Neural cell (in vitro differentiated cells): Measurements from ENCODE around the gene RELT.

Experiments used
- CTCF ChIP-seq: fragments of 450-650 bp; IDR thresholded peaks from 2 replicates; pipeline ENCODE4 v1.5.1; 2014; ENCODE audit warnings: antibody characterized with exemption, mild to moderate bottlenecking, moderate library complexity; ENCODE audit not compliant: poor library complexity, severe bottlenecking
- EP300 ChIP-seq: fragments of 450-650 bp; conservative IDR thresholded peaks from 2 replicates; pipeline ENCODE4 v1.6.1; 2014; ENCODE audit warnings: antibody characterized with exemption, mild to moderate bottlenecking, moderate library complexity; ENCODE audit not compliant: poor library complexity, severe bottlenecking
- EZH2 ChIP-seq: fragments of 200-600, 300-800 bp; shearing (Covaris generic), sonication (generic); IDR thresholded peaks from 2 replicates; pipeline ENCODE4 v1.6.1; 2014; ENCODE audit warnings: antibody characterized with exemption, low read length, borderline replicate concordance, mild to moderate bottlenecking; ENCODE audit not compliant: insufficient read depth, poor library complexity, severe bottlenecking
- POLR2AphosphoS5 ChIP-seq: IDR thresholded peaks from 2 replicates; pipeline ENCODE4 v1.6.1; 2012
- RAD21 ChIP-seq: fragments of 450-650 bp; conservative IDR thresholded peaks from 2 replicates; pipeline ENCODE4 v1.6.1; 2014; ENCODE audit warnings: antibody characterized with exemption, mild to moderate bottlenecking, moderate library complexity
- REST ChIP-seq: IDR thresholded peaks from 2 replicates; pipeline ENCODE4 v1.6.1; 2012; ENCODE audit warnings: borderline replicate concordance
- TAF1 ChIP-seq: IDR thresholded peaks from 2 replicates; pipeline ENCODE4 v1.6.1; 2012; ENCODE audit warnings: low read depth

- TF ChIP-seq CTCF: no peak
- no peak for TF ChIP-seq POLR2AphosphoS5
- TF ChIP-seq REST: no peak
- no peak for TF ChIP-seq EZH2
- TF ChIP-seq EP300: no peak
- TF ChIP-seq RAD21: no peak
- no peak for TF ChIP-seq TAF1
These were observed 3.7 kb upstream of the RELT start for GRCh38 chr11:73372375-73372993.
